GM18909 (cell line): ENCODE results near the gene GIGYF1.
"Not testable (repeated sequence)": the region's sequence is repeated elsewhere in the genome, so short reads cannot be mapped to it uniquely, and the experiment has no call there.

Experiments used
- ATAC-seq: cut with Tn5 transposase; IDR thresholded peaks from one replicate; pipeline ENCODE4 v1.9.1; 2021; ENCODE audit warnings: mild to moderate bottlenecking; ENCODE audit not compliant: unreplicated experiment, poor library complexity

Gene GIGYF1, protein sequence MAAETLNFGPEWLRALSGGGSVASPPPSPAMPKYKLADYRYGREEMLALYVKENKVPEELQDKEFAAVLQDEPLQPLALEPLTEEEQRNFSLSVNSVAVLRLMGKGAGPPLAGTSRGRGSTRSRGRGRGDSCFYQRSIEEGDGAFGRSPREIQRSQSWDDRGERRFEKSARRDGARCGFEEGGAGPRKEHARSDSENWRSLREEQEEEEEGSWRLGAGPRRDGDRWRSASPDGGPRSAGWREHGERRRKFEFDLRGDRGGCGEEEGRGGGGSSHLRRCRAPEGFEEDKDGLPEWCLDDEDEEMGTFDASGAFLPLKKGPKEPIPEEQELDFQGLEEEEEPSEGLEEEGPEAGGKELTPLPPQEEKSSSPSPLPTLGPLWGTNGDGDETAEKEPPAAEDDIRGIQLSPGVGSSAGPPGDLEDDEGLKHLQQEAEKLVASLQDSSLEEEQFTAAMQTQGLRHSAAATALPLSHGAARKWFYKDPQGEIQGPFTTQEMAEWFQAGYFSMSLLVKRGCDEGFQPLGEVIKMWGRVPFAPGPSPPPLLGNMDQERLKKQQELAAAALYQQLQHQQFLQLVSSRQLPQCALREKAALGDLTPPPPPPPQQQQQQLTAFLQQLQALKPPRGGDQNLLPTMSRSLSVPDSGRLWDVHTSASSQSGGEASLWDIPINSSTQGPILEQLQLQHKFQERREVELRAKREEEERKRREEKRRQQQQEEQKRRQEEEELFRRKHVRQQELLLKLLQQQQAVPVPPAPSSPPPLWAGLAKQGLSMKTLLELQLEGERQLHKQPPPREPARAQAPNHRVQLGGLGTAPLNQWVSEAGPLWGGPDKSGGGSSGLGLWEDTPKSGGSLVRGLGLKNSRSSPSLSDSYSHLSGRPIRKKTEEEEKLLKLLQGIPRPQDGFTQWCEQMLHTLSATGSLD (N-terminal part only)

DNA sequence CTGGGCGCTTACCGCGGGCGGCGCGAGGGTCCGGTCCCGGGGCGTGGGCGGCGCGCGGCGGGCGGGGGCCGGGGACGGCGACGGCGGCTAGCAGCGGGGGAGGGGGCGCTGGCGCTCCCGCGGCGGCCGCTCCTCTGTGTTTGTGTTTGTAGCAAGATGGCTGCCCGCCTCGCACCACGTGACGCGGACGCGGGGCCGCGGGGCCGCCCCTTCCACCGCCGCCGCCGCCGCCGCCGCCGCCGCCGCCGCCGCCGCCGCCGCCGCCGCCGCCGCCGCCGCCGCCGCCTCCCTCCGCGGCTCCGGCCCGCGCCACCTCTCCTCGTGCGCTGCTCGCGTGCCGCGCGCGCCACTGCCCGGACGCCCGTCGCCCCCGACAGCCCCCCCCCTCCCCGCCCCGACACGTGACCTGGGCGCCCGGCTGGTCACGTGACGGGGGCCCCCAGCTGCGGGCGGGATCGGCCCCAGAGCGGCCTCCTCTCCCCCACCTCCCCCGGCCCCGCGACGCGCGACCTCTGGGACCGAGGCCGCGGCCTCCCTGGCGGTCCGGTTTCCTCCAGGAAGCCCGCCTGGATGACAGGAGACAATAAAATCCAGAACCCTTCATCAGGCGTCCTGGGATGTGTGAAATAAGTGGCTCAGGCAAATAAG is at the start of gene GIGYF1:
GIGYF1 (minus strand) TSS at position 153 of the 648 bp plus-strand sequence. CDS start 6,012 bp downstream, outside the sequence.
- ATAC-seq, result peak; percentile 57

DNA sequence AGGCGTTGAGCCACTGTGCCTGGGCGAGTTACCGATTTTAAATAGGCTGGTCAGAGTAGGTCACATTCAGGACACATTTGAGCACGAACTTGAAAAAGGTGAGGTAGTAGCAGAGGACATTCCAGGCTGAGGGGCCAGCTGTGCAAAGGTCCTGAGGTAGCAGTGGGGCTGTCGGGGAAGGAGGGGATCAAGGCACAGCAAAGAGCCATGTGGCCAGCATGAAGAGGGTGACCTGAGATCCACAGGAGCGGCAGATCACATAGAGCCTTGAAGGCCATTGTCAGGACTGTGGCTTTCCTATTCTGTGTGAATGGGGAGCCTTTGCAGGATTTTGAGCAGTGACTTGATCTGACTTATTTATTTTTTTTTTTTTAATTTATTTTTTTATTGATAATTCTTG is 45.9 kb upstream of the GIGYF1 start:
- no peak for ATAC-seq

DNA sequence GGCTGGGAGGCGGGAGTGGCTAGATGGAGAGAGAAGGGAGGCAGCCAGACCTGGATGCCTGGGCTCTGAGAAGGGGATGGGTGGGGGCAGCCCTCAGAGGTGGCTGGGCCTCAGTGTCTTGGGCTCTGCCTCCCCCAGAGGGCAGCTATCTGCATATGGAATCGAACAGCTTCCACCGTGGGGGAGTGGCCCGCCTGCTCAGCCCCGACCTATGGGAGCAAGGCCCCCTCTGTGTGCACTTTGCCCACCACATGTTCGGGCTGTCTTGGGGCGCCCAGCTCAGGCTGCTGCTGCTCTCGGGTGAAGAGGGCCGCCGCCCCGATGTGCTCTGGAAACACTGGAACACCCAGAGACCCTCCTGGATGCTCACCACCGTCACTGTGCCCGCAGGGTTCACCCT is 42.6 kb upstream of the GIGYF1 start:
- ATAC-seq, result no peak

DNA sequence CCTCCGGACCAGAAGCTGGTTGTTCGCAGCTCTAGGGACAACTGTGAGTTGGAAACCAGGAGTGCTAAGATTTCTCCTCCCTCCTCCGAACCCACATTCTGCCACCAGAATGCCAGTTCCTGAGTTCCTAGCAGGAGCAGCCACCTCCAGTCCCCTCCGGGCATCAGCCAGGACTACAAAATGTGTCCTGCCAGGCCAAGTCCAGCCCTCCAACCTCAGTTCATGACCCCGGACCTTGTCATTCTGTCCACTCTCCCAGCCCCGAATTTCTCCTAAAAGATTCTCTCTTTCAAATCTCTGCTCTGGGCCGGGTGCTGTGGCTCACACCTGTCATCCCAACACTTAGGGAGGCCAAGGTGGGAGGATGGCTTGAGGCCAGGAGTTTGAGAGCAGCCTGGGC is 41.7 kb upstream of the GIGYF1 start:
- ATAC-seq, result no peak

DNA sequence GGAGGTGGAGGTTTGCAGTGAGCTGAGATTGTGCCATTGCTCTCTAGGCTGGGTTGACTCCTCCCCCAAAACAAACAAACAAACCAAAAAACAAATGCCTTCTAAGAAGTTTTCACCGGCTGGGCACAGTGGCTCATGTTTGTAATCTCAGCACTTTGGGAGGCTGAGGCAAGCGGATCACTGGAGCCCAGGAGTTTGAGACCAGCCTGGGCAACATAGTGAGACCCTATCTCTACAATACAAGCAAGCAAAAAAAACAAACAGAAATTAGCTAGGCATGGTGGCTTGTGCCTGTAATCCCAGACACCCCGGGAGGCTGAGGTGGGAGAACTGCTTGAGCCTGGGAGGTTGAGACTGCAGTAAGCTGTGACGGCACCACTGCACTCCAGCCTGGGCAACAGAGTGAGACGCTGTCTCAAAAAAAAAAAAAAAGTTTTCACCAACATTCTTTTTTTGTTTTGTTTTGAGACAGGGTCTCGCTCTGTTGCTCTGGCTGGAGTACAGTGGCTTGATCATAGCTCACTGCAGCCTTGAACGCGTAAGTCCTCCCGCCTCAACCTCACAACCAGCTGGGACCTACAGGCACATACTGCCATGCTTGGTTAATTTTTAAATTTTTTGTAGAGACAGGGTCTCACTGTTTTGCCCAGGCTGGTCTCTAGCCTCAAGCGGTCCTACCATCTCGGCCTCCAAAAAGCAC is 38.0 kb upstream of the GIGYF1 start:
- no peak for ATAC-seq

DNA sequence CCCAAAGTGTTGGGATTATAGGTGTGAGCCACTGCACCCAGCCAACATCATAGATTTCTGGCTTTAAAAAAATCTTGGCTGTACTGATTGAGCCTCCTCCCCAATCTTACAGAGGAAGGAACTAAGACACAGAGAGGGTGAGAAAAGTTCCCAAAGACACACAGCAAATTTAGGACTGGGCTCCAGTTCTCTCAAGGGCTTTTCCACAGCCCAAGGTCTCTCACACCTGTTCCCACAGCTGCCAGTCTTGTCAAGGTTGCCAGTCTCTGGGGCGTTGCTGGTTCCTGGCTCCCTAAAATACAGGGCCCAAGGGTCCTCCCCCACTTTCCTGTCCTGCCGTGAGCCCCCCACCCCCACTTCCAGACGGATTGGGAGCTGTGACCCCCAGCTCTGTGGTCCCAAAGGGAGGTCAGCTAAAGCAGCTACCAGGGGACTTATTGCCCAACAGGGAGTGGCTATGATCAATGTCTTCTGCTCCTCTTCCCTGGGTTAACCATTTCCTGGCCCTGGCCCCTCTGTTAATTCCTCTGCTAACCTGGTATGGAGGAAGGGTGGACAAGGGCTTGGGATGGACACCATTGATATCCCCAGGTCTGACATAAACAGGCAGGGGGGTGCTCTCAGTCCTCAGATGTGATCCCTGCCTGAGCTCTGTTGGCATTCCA is 36.2 kb upstream of the GIGYF1 start:
- ATAC-seq, result no peak

DNA sequence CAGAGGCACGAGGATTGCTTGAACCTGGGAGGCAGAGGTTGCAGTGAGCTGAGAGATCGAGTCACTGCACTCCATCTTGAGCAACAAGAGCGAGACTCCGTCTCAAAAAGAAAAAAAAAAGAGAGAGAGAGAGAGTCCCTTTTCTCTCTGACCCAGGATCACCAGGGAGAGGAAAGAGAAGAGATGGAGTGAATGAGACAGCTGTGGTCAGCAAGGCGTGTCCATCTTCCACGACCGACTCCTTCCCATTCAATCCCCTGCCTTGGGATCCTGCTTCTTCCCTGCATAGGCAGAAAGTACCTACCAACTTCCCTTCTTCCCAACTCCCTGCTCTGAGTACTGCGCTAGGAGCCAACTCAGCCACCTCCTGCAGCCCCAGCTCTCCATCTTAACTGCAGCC is 34.1 kb upstream of the GIGYF1 start:
- ATAC-seq, result no peak

DNA sequence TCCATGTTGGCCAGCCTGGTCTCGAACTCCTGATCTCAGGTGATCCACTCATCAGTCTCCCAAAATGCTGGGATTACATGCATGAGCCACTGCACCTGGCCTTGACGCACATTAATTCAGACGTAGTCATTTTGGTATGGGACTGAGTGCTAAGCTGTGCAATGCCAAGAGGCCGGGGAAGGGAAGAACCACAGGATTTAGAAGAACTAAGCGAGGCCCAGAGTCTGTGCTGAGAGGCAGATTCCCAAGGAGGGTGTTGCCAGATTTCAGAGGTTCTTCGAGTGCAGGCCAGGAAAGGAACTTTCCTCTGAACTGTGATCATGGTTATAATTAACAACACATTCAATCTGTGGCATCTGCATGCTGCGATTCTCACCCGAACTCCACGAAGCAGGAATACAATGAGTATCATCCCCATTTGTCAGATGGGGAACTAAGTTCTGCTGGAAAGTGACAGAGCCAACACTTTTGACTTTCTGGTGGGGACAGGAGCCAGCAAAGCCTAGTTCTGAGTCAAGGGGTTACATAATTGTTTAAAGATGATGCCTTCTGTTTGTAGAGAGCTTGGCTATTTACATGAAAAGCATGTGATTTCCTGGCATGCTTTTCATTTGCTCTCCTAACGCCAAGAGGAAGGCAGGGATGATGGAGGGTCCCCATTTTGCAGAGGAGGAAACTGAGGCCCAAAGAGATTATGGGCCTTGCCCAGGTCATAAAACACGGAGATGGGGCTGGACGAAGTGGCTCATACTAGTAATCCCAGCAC is 33.1 kb upstream of the GIGYF1 start:
- no peak for ATAC-seq

DNA sequence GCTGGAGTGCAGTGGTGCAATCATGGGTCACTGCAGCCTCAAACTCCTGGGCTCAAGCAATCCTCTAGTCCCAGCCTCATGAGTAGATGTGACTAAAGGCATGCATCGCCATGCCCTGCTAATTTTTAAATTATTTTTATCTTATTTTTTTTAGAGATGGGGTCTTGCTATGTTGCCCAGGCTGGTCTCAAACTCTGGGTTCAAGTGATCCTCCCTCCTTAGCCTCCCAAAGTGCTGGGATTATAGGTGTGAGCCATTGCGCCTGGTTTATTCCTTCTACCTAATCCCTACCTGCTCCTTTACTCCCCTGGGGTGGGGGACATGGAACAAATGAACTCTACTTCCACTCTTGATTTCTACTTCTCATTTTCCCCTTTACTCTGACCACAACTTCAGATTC is 30.3 kb upstream of the GIGYF1 start:
- ATAC-seq, result not testable (repeated sequence)

DNA sequence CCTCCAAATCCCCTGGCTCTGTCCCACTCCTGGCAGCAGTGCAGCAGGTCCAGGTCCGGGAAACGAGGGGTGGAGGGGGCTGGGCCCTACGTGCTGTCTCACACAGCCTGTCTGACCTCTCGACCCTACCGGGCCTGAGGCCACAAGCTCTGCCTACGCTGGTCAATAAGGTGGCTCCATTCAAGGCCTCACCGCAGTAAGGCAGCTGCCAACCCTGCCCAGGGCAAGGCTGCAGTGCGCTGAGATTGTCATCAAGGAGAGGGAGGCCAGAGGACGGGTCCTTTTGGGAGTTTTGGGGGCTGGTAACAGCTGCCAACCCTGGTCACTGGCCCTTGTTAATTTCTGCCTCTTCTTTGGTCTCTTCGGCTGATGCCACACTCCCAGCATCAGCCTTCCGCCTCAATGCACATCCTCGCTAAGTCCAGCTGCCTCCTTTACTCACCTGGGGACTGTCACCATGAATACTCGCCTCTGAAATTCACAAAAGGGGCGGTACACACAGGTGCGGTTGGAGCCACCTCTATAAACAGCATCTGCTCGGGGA is 29.8 kb upstream of the GIGYF1 start:
- ATAC-seq, result no peak

DNA sequence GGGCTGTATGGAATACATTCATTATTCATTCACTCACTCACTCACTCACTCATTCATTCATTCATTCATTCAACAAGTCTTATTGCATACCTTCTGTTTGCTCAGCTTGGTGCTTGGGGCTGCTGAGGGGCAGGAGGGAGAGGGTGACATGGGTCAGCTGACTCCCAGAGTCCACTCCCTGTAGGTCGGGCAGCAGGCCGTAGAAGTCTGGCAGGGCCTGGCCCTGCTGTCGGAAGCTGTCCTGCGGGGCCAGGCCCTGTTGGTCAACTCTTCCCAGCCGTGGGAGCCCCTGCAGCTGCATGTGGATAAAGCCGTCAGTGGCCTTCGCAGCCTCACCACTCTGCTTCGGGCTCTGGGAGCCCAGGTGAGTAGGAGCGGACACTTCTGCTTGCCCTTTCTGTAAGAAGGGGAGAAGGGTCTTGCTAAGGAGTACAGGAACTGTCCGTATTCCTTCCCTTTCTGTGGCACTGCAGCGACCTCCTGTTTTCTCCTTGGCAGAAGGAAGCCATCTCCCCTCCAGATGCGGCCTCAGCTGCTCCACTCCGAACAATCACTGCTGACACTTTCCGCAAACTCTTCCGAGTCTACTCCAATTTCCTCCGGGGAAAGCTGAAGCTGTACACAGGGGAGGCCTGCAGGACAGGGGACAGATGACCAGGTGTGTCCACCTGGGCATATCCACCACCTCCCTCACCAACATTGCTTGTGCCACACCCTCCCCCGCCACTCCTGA is 28.6 kb upstream of the GIGYF1 start:
- ATAC-seq, result no peak

DNA sequence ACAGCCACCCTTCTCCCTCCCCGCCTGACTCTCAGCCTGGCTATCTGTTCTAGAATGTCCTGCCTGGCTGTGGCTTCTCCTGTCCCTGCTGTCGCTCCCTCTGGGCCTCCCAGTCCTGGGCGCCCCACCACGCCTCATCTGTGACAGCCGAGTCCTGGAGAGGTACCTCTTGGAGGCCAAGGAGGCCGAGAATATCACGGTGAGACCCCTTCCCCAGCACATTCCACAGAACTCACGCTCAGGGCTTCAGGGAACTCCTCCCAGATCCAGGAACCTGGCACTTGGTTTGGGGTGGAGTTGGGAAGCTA is 27.4 kb upstream of the GIGYF1 start:
- ATAC-seq, result no peak

DNA sequence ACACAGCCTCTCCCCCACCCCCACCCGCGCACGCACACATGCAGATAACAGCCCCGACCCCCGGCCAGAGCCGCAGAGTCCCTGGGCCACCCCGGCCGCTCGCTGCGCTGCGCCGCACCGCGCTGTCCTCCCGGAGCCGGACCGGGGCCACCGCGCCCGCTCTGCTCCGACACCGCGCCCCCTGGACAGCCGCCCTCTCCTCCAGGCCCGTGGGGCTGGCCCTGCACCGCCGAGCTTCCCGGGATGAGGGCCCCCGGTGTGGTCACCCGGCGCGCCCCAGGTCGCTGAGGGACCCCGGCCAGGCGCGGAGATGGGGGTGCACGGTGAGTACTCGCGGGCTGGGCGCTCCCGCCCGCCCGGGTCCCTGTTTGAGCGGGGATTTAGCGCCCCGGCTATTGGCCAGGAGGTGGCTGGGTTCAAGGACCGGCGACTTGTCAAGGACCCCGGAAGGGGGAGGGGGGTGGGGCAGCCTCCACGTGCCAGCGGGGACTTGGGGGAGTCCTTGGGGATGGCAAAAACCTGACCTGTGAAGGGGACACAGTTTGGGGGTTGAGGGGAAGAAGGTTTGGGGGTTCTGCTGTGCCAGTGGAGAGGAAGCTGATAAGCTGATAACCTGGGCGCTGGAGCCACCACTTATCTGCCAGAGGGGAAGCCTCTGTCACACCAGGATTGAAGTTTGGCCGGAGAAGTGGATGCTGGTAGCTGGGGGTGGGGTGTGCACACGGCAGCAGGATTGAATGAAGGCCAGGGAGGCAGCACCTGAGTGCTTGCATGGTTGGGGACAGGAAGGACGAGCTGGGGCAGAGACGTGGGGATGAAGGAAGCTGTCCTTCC is 26.8 kb upstream of the GIGYF1 start:
- ATAC-seq, result no peak

DNA sequence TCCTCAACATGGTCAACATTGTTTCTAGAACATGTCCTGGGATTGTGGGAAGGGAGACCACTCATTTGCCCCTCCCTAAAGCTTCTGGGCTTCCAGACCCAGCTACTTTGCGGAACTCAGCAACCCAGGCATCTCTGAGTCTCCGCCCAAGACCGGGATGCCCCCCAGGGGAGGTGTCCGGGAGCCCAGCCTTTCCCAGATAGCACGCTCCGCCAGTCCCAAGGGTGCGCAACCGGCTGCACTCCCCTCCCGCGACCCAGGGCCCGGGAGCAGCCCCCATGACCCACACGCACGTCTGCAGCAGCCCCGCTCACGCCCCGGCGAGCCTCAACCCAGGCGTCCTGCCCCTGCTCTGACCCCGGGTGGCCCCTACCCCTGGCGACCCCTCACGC is 26.2 kb upstream of the GIGYF1 start, which contains the start of gene EPO:
EPO (plus strand) TSS at position 190 of the 392 bp plus-strand sequence. CDS start 513 bp downstream, outside the sequence.
- ATAC-seq, result no peak

DNA sequence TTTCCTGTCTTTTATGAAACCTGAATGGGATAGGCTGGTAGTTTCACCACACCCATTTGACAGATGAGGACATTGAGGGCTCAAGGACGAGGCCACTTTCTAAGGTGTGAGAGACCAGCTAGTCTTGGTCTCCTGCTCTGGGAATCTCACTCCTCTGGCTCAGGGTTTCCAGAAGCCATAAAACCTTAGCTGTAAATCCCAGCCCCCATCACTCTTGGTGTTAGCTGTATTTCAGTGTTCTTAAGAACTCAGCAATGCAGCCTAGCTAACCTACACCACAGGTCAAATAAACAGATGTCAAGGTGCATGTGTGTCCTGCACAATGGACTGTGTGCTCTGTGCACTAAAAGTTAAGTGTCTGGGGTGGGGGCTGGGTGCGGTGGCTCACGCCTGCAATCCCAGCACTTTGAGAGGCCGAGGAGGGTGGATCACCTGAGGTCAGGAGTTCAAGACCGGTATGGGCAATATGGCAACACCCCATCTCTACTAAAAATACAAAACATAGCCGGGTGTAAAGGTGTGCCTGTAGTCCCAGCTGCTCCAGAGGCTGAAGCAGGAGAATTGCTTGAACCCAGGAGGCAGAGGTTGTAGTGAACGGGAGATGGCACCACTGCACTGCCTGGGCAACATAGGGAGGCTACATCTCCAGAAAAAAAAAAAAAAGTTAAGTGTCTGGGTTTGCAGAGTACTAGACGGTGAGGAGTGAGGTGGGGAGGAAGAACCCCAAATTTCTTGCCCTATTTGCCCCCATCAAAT is 25.7 kb upstream of the GIGYF1 start:
- ATAC-seq, result no peak

DNA sequence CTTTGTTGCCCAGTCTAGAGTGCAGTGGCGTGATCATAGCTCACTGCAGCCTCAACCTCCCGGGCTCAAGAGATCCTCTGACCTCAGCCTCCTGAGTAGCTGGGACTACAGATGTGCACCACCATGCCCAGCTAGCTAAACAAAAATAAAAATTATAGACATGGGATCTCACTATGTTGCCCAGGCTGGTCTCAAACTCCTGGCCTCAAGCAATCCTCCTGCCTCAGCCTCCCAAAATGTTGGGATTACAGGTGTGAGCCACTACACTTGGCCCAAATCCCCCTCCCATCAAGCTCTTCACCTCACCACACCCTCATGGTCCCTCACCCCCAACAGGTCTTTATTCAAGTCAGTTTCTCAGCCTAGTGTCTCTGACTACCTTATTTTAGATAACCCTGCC is 23.0 kb upstream of the GIGYF1 start:
- not testable (repeated sequence) for ATAC-seq

DNA sequence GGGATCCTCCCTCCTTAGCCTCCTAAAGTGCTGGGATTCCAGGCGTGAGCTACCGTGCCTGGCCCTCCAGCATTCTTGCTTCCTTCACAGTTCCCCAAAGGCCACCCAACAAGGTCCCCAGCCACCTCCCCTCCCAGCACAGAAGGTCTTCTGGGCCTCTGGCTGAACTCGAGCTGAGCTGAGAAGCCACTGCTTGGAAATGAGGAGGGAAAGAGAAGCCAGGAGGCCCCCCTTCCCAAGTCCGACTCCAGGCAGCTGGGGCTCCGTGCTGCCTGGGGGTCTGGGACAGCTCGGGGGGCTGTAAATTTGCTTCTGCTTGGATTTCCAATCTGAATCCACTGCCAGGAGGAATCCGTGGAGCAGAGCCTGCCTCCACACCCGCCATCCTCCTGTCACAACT is 20.7 kb upstream of the GIGYF1 start:
- no peak for ATAC-seq
